ENCODE results near the gene ZNF213.

Gene ZNF213

DNA sequence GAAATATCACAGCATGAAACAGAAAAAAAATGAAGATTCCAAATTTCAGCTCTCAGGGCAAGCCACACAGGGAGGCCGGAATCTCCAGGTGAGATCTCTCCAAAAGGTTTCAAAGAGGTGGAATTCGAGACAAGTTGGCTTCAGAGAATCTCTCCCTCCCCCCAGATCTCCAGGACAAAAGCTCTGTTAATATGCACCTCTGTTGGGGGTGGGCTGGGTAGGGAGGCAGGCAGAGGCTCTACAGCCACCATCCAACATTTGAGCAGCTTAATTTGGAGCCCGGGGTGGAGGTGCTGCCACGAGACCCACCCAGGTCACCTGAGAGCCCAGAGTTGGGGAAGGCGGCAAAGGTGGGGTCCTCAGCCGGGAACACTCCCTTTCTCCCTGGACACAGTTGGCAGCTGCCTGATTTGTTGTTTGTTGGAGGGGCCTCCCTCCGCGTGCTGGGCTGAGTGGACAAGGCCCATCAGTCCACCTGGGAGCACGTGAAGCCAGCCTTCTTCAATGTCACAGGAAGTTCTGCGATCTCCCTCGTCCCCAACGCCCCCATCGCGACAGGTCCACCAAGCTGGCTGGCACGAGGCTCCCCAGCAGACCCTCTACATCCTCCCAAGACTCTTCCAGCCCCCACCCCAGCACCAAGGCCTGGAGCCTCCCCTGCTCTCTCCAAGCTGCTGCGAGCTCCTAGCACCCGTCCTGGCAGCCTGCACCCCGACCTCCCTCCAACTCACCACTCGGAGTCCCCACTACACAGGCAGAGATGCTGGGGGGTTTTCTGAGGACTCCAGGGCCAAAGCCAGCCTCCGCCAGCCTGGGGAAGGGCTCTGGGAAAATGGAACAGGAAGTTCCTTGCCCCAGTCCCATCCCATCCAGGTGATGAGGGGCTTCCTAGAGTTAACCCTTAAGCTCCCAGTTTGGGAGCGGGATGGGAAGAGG, 36.1 kb upstream of the ZNF213 start, which contains the start of gene ZSCAN10:
ZSCAN10 (minus strand) TSS at position 836 of the 936 bp plus-strand sequence. CDS start 6,357 bp downstream, outside the sequence.
- TF ChIP-seq SP2 (tag by site-specific recombination; IDR thresholded peaks at IDR 0.05): no peak
- no peak for TF ChIP-seq ZFHX2 (tag by site-specific recombination; conservative IDR thresholded peaks at IDR 0.05)
- TF ChIP-seq ZNF223 (tag by site-specific recombination; IDR thresholded peaks at IDR 0.05): no peak
- TF ChIP-seq ZNF155 (tag by site-specific recombination; IDR thresholded peaks at IDR 0.05): no peak
- TF ChIP-seq, protein P1, sequence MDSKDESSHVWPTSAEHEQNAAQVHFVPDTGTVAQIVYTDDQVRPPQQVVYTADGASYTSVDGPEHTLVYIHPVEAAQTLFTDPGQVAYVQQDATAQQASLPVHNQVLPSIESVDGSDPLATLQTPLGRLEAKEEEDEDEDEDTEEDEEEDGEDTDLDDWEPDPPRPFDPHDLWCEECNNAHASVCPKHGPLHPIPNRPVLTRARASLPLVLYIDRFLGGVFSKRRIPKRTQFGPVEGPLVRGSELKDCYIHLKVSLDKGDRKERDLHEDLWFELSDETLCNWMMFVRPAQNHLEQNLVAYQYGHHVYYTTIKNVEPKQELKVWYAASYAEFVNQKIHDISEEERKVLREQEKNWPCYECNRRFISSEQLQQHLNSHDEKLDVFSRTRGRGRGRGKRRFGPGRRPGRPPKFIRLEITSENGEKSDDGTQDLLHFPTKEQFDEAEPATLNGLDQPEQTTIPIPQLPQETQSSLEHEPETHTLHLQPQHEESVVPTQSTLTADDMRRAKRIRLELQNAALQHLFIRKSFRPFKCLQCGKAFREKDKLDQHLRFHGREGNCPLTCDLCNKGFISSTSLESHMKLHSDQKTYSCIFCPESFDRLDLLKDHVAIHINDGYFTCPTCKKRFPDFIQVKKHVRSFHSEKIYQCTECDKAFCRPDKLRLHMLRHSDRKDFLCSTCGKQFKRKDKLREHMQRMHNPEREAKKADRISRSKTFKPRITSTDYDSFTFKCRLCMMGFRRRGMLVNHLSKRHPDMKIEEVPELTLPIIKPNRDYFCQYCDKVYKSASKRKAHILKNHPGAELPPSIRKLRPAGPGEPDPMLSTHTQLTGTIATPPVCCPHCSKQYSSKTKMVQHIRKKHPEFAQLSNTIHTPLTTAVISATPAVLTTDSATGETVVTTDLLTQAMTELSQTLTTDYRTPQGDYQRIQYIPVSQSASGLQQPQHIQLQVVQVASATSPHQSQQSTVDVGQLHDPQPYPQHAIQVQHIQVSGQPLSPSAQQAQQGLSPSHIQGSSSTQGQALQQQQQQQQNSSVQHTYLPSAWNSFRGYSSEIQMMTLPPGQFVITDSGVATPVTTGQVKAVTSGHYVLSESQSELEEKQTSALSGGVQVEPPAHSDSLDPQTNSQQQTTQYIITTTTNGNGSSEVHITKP (tag by site-specific recombination; IDR thresholded peaks at IDR 0.05): no peak
- no peak for TF ChIP-seq ZNF404 (tag by site-specific recombination; IDR thresholded peaks at IDR 0.05)
- no peak for TF ChIP-seq ZNF19 (tag by site-specific recombination; IDR thresholded peaks at IDR 0.05; ENCODE audit: low read depth)
- no peak for TF ChIP-seq ZNF394 (tag by site-specific recombination; IDR thresholded peaks at IDR 0.05; ENCODE audit: borderline replicate concordance)
- no peak for TF ChIP-seq ZNF654 (tag by site-specific recombination; IDR thresholded peaks at IDR 0.05; ENCODE audit: low read depth)
- no peak for TF ChIP-seq ZBTB1 (tag by site-specific recombination; IDR thresholded peaks at IDR 0.05)
- TF ChIP-seq, protein P2, sequence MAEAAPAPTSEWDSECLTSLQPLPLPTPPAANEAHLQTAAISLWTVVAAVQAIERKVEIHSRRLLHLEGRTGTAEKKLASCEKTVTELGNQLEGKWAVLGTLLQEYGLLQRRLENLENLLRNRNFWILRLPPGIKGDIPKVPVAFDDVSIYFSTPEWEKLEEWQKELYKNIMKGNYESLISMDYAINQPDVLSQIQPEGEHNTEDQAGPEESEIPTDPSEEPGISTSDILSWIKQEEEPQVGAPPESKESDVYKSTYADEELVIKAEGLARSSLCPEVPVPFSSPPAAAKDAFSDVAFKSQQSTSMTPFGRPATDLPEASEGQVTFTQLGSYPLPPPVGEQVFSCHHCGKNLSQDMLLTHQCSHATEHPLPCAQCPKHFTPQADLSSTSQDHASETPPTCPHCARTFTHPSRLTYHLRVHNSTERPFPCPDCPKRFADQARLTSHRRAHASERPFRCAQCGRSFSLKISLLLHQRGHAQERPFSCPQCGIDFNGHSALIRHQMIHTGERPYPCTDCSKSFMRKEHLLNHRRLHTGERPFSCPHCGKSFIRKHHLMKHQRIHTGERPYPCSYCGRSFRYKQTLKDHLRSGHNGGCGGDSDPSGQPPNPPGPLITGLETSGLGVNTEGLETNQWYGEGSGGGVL (tag by site-specific recombination; IDR thresholded peaks at IDR 0.05): no peak
- no peak for TF ChIP-seq ZNF132 (tag by site-specific recombination; IDR thresholded peaks at IDR 0.05; ENCODE audit: borderline replicate concordance)
- TF ChIP-seq ZNF626 (tag by site-specific recombination; IDR thresholded peaks at IDR 0.05): no peak
- TF ChIP-seq, protein P3, sequence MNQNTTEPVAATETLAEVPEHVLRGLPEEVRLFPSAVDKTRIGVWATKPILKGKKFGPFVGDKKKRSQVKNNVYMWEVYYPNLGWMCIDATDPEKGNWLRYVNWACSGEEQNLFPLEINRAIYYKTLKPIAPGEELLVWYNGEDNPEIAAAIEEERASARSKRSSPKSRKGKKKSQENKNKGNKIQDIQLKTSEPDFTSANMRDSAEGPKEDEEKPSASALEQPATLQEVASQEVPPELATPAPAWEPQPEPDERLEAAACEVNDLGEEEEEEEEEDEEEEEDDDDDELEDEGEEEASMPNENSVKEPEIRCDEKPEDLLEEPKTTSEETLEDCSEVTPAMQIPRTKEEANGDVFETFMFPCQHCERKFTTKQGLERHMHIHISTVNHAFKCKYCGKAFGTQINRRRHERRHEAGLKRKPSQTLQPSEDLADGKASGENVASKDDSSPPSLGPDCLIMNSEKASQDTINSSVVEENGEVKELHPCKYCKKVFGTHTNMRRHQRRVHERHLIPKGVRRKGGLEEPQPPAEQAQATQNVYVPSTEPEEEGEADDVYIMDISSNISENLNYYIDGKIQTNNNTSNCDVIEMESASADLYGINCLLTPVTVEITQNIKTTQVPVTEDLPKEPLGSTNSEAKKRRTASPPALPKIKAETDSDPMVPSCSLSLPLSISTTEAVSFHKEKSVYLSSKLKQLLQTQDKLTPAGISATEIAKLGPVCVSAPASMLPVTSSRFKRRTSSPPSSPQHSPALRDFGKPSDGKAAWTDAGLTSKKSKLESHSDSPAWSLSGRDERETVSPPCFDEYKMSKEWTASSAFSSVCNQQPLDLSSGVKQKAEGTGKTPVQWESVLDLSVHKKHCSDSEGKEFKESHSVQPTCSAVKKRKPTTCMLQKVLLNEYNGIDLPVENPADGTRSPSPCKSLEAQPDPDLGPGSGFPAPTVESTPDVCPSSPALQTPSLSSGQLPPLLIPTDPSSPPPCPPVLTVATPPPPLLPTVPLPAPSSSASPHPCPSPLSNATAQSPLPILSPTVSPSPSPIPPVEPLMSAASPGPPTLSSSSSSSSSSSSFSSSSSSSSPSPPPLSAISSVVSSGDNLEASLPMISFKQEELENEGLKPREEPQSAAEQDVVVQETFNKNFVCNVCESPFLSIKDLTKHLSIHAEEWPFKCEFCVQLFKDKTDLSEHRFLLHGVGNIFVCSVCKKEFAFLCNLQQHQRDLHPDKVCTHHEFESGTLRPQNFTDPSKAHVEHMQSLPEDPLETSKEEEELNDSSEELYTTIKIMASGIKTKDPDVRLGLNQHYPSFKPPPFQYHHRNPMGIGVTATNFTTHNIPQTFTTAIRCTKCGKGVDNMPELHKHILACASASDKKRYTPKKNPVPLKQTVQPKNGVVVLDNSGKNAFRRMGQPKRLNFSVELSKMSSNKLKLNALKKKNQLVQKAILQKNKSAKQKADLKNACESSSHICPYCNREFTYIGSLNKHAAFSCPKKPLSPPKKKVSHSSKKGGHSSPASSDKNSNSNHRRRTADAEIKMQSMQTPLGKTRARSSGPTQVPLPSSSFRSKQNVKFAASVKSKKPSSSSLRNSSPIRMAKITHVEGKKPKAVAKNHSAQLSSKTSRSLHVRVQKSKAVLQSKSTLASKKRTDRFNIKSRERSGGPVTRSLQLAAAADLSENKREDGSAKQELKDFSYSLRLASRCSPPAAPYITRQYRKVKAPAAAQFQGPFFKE (tag by site-specific recombination; IDR thresholded peaks at IDR 0.05; ENCODE audit: borderline replicate concordance): no peak
- TF ChIP-seq, protein P4, sequence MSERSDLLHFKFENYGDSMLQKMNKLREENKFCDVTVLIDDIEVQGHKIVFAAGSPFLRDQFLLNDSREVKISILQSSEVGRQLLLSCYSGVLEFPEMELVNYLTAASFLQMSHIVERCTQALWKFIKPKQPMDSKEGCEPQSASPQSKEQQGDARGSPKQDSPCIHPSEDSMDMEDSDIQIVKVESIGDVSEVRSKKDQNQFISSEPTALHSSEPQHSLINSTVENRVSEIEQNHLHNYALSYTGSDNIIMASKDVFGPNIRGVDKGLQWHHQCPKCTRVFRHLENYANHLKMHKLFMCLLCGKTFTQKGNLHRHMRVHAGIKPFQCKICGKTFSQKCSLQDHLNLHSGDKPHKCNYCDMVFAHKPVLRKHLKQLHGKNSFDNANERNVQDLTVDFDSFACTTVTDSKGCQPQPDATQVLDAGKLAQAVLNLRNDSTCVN (tag by site-specific recombination; optimal IDR thresholded peaks at IDR 0.05): no peak
- no peak for TF ChIP-seq ZNF324 (tag by site-specific recombination; IDR thresholded peaks at IDR 0.05)
- TF ChIP-seq SETDB1 (IDR thresholded peaks at IDR 0.05; ENCODE audit: insufficient read length, low read length): no peak
- ChIA-PET CTCF (interaction anchor here (0.5 to 3.8 kb wide), 12 partner anchors 18 to 551 kb away, joined by 3 to 38 read pairs (median 4); partner anchors contain the start of gene ZNF213), POLR2A (interaction anchor here (0.6 to 1.8 kb wide), 6 partner anchors 10 to 88 kb away, joined by 3 to 6 read pairs (median 4); no protein-coding TSS in a partner anchor)
- H3K36me3 ChIP-seq (ENCODE audit: control insufficient read depth in 2 of 2, insufficient read depth in 1 of 2, low read length in 2 of 2): no peaks in the 10 kb centered on the region
- peaks cover 3% of the 10 kb centered on the region for H3K4me1 ChIP-seq (ENCODE audit: control insufficient read depth, insufficient read depth, low read length)
- no peak within 1 kb of the TSS for H3K27ac ChIP-seq (ENCODE audit: extremely low read depth, low read depth, low read length)
- no peaks in the 10 kb centered on the region for H3K9me3 ChIP-seq (ENCODE audit: control insufficient read depth, insufficient read depth, low read depth, low read length)
- no peak within 1 kb of the TSS for H3K4me3 ChIP-seq (ENCODE audit: low read depth, low read length)

All from HEK293 (cell line).